K562 (cell line): ENCODE measurements around the gene DBNDD2. TPM values are rescaled to one million over a fixed set of nuclear protein-coding genes. Genes with fewer than 3 reads are reported as not detected.

ENCODE experiments used
- ATAC-seq: fragments of 200-7000 bp; cut with Tn5 transposase; 3 replicates; pipeline ENCODE4 v1.9.1; 2020; ENCODE audit warnings: moderate library complexity
- BruUV-seq: library from RNA; stranded (reverse); fragments of 400-500 nt; replicated peaks from 2 replicates; lab custom pipeline; 2021; lab: Mats Ljungman, UMichigan
- CTCF ChIA-PET: fragments of 300-600 bp; formaldehyde crosslinking; extraction: SDS; loops from one replicate; lab custom pipeline; 2021; ENCODE audit warnings: low intra/inter-chr PET ratio; lab: Yijun Ruan, JAX
- POLR2A ChIA-PET: fragments of 300-600, 350-650 bp; sonication (Branson Sonifier 250); formaldehyde crosslinking; extraction: SDS; loops from one replicate; lab custom pipeline; 2021; ENCODE audit warnings: antibody characterized with exemption, inconsistent platforms; lab: Yijun Ruan, JAX
- DNase-seq, 4 experiments: peaks; one replicate each; pipeline versions ENCODE4 v3.0.0 to v3.0.0-alpha.2; 2011 to 2018; ENCODE audit warnings: low spot score in 3 of 4, mixed read lengths in 3 of 4; ENCODE audit errors: extremely low read depth in 1 of 4
- FAIRE-seq: peaks from 2 replicates; lab custom pipeline; 2011; peaks lifted over from hg19 to GRCh38; lab: Jason Lieb, UNC
- H2AFZ ChIP-seq: 2 replicates; pipeline ENCODE4 v1.6.0; 2011; ENCODE audit warnings: low read depth, low read length, control low read depth, inconsistent platforms
- H3K27ac ChIP-seq: fragments of 200-600 bp; 3 replicates; pipeline ENCODE4 v1.8.0; 2011; ENCODE audit warnings: low read depth, mild to moderate bottlenecking, control low read depth, inconsistent platforms, low read length, moderate library complexity, mixed read lengths; ENCODE audit errors: extremely low read depth
- H3K27me3 ChIP-seq, 2 experiments: fragments of 300-600 bp in 1 of 2; 2 replicates in 1 of 2; 3 replicates in 1 of 2; pipeline versions ENCODE4 v1.6.0 to v1.8.0; 2011; ENCODE audit warnings: inconsistent platforms in 2 of 2, low read length in 2 of 2, mild to moderate bottlenecking in 1 of 2, mixed read lengths in 1 of 2, moderate library complexity in 1 of 2; ENCODE audit not compliant: control insufficient read depth in 2 of 2, insufficient read depth in 2 of 2
- H3K36me3 ChIP-seq: fragments of 300-600 bp; 3 replicates; pipeline ENCODE4 v1.8.0; 2011; ENCODE audit warnings: mild to moderate bottlenecking, low read length, inconsistent platforms; ENCODE audit not compliant: control insufficient read depth, insufficient read depth
- H3K4me1 ChIP-seq, 2 experiments: fragments of 200-600 bp in 1 of 2; replicated peaks in 1 of 2; 2 replicates in 1 of 2; 3 replicates in 1 of 2; pipeline versions ENCODE4 v1.5.1 to v1.8.0; 2011; ENCODE audit warnings: inconsistent platforms in 2 of 2, low read length in 2 of 2, mild to moderate bottlenecking in 1 of 2, mixed read lengths in 1 of 2, moderate library complexity in 1 of 2; ENCODE audit not compliant: control insufficient read depth in 2 of 2, insufficient read depth in 2 of 2
- H3K4me2 ChIP-seq: 2 replicates; pipeline ENCODE4 v1.6.1; 2011; ENCODE audit warnings: low read length, control low read depth, inconsistent platforms, mixed read lengths; ENCODE audit not compliant: insufficient read depth
- H3K4me3 ChIP-seq: fragments of 200-600 bp; sonication (generic), shearing (Covaris generic); 2 replicates; pipeline ENCODE4 v1.5.1; 2016; ENCODE audit warnings: control low read depth, inconsistent platforms
- H3K79me2 ChIP-seq: fragments of 200-600 bp; 3 replicates; pipeline ENCODE4 v1.8.0; 2011; ENCODE audit warnings: low read length, inconsistent platforms; ENCODE audit not compliant: control insufficient read depth, insufficient read depth
- H3K9ac ChIP-seq, 2 experiments: 2 replicates each; pipeline versions ENCODE4 v1.6.0 to v1.6.1; 2011; ENCODE audit warnings: low read depth in 2 of 2, low read length in 2 of 2, control low read depth in 1 of 2, inconsistent platforms in 1 of 2, mild to moderate bottlenecking in 1 of 2, mixed read lengths in 1 of 2; ENCODE audit not compliant: insufficient read depth in 1 of 2
- H3K9me1 ChIP-seq: one replicate; pipeline ENCODE4 v1.6.0; 2011; ENCODE audit warnings: inconsistent platforms, mild to moderate bottlenecking, low read length, moderate library complexity; ENCODE audit not compliant: control insufficient read depth, insufficient read depth
- H3K9me3 ChIP-seq: replicated peaks from 2 replicates; pipeline ENCODE4 v1.5.1; 2011; ENCODE audit warnings: low read depth, low read length, inconsistent platforms; ENCODE audit not compliant: control insufficient read depth, insufficient read depth
- H4K20me1 ChIP-seq: replicated peaks from 2 replicates; pipeline ENCODE4 v1.6.1; 2011; ENCODE audit warnings: low read length, inconsistent platforms, mixed read lengths; ENCODE audit not compliant: control insufficient read depth, insufficient read depth
- HMG20A ChIP-seq: fragments of 450-650 bp; formaldehyde crosslinking; conservative IDR thresholded peaks from 2 replicates; pipeline ENCODE4 v1.4.0; 2020; ENCODE audit warnings: mild to moderate bottlenecking, mixed read lengths
- PHTF2 ChIP-seq: fragments of 250-450 bp; sonication (Bioruptor Pico); IDR thresholded peaks from 2 replicates; pipeline ENCODE4 v1.5.0; 2021; ENCODE audit warnings: mild to moderate bottlenecking
- ZNF561 ChIP-seq: fragments of 450-650 bp; formaldehyde crosslinking; conservative IDR thresholded peaks from 2 replicates; pipeline ENCODE4 v1.4.0; 2020; ENCODE audit warnings: mild to moderate bottlenecking, moderate library complexity
- WGBS: fragments of 100-300 bp; shearing (Covaris generic); methylation state at CpG from one replicate; pipeline ENCODE4 v1.1.6; 2016; ENCODE audit warnings: low coverage, mixed read lengths; ENCODE audit not compliant: insufficient coverage; ENCODE audit errors: missing lambda C conversion rate; 5-methylcytosine and 5-hydroxymethylcytosine counted together
- in situ Hi-C: fragments of 300-500 bp; cut with MboI; formaldehyde crosslinking; loops from 4 replicates; pipeline ENCODE4 v1.15.0; 2018; ENCODE audit warnings: inconsistent platforms, mixed read lengths
- intact Hi-C: fragments of 100-400 bp; cut with micrococcal nuclease; formaldehyde crosslinking; loops from 2 replicates; pipeline ENCODE4 v1.14.2; 2022
- polyA plus RNA-seq, 8 experiments: library from polyadenylated mRNA; depleted of rRNA in 4 of 8; stranded (reverse) in 5 of 8; unstranded in 3 of 8; fragments of >200 nt; fragmentation: Nextera tagmentation in 2 of 8; fragmentation: Illumina TruSeq in 1 of 8; extraction: Ambion mirVana in 2 of 8; extraction: Trizol in 1 of 8; gene quantifications; 2 replicates each; pipeline versions ENCODE4 v1.2.1 to v1.2.3, GENCODE V29; 2011 to 2014; ENCODE audit warnings: inconsistent platforms in 1 of 8, missing spikeins in 1 of 8
- total RNA-seq, 7 experiments: library from RNA; depleted of rRNA in 6 of 7; stranded (reverse); fragments of >200 nt in 6 of 7; fragmentation: Illumina TruSeq in 2 of 7; extraction: Trizol in 2 of 7; gene quantifications; 2 replicates each; pipeline versions ENCODE4 v1.2.1 to v1.2.3, GENCODE V29; 2011 to 2021; ENCODE audit warnings: low replicate concordance in 1 of 7
- TF ChIP-seq, protein P1 (sequence below): sonication (generic); formaldehyde crosslinking; IDR thresholded peaks from 2 replicates; pipeline ENCODE4 v1.8.0; 2022; ENCODE audit warnings: mild to moderate bottlenecking, missing genetic modification reagents, borderline replicate concordance

Gene DBNDD2
- total and polyA plus RNA-seq, 9 of the 15 experiments (the other 6 are each of a cell fraction or from before 2014, with no cell fraction given) = 12.8 to 64.0 (median 35.8) TPM

DNA sequence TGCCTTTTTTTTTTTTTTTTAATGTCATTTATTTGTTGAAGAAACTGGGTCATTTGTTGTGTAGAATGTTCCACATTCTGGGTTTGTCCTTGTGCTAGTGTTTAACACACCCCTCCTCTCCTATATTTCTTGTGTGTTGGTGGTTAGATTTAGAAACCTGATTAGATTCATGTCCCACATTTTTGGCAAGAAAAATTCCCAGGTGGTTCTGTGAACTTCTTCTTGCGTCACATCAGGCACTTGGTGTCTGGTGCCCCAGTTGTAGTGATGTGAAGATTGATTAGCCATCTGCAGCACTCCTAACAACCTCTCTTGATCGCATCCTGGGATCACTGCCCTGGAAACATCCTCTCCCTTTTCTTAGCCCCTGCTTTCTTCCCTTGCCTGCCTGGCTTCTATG lies 15.6 kb downstream of the DBNDD2 start:
- FAIRE-seq = no peak
- Histone ChIP-seq H3K9me1 (no peaks in the 10 kb centered on the region), H3K79me2 (no peaks in the 10 kb centered on the region), H2AFZ (no peak overlapping the region), H3K4me2 (no peak overlapping the region), H3K4me1 (peaks cover 11 to 17% of the 10 kb centered on the region in 2 experiments; a peak in 4 of 5 replicates), H3K4me3 (no peak overlapping the region), H3K36me3 (peaks cover 67% of the 10 kb centered on the region; the same call in 2 of the 3 replicates), H3K27ac (no peak overlapping the region), H3K9me3 (no peaks in the 10 kb centered on the region), H3K27me3 (no peaks in the 10 kb centered on the region), H4K20me1 (no peaks in the 10 kb centered on the region), H3K9ac (no peak overlapping the region)
- intact Hi-C loops (no loop called here), in situ Hi-C loops (no loop called here)
- no peak for DNase-seq
- POLR2A ChIA-PET = no interaction called here
- no peak for ATAC-seq
- no TSS peak for BruUV-seq
- CTCF ChIA-PET = no interaction called here
- no peak for TF ChIP-seq PHTF2 (CRISPR knock-in tag)
- no peak for TF ChIP-seq HMG20A
- TF ChIP-seq ZNF561 (CRISPR knock-in tag) = no peak
- TF ChIP-seq, protein P1, sequence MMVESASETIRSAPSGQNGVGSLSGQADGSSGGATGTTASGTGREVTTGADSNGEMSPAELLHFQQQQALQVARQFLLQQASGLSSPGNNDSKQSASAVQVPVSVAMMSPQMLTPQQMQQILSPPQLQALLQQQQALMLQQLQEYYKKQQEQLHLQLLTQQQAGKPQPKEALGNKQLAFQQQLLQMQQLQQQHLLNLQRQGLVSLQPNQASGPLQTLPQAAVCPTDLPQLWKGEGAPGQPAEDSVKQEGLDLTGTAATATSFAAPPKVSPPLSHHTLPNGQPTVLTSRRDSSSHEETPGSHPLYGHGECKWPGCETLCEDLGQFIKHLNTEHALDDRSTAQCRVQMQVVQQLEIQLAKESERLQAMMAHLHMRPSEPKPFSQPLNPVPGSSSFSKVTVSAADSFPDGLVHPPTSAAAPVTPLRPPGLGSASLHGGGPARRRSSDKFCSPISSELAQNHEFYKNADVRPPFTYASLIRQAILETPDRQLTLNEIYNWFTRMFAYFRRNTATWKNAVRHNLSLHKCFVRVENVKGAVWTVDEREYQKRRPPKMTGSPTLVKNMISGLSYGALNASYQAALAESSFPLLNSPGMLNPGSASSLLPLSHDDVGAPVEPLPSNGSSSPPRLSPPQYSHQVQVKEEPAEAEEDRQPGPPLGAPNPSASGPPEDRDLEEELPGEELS (CRISPR knock-in tag) = no peak
- WGBS = 95% methylated on average over 2 of the region's 2 CpGs
